K562 (cell line): ENCODE data around the gene GINS1. TPM values are rescaled to one million over a fixed set of nuclear protein-coding genes. Genes with fewer than 3 reads are reported as not detected.

Experiments
- ATAC-seq: fragments of 200-7000 bp; cut with Tn5 transposase; 3 replicates; pipeline ENCODE4 v1.9.1; 2020; ENCODE audit warnings: moderate library complexity
- BruUV-seq: library from RNA; stranded (reverse); fragments of 400-500 nt; replicated peaks from 2 replicates; lab custom pipeline; 2021; lab: Mats Ljungman, UMichigan
- CTCF ChIA-PET: fragments of 300-600 bp; formaldehyde crosslinking; extraction: SDS; loops from one replicate; lab custom pipeline; 2021; ENCODE audit warnings: low intra/inter-chr PET ratio; lab: Yijun Ruan, JAX
- POLR2A ChIA-PET: fragments of 300-600, 350-650 bp; sonication (Branson Sonifier 250); formaldehyde crosslinking; extraction: SDS; loops from one replicate; lab custom pipeline; 2021; ENCODE audit warnings: antibody characterized with exemption, inconsistent platforms; lab: Yijun Ruan, JAX
- DNase-seq, 4 experiments: peaks; one replicate each; pipeline versions ENCODE4 v3.0.0 to v3.0.0-alpha.2; 2011 to 2018; ENCODE audit warnings: low spot score in 3 of 4, mixed read lengths in 3 of 4; ENCODE audit errors: extremely low read depth in 1 of 4
- FAIRE-seq: peaks from 2 replicates; lab custom pipeline; 2011; peaks lifted over from hg19 to GRCh38; lab: Jason Lieb, UNC
- H2AFZ ChIP-seq: 2 replicates; pipeline ENCODE4 v1.6.0; 2011; ENCODE audit warnings: low read depth, low read length, control low read depth, inconsistent platforms
- H3K27ac ChIP-seq: fragments of 200-600 bp; 3 replicates; pipeline ENCODE4 v1.8.0; 2011; ENCODE audit warnings: low read depth, mild to moderate bottlenecking, control low read depth, inconsistent platforms, low read length, moderate library complexity, mixed read lengths; ENCODE audit errors: extremely low read depth
- H3K27me3 ChIP-seq, 2 experiments: fragments of 300-600 bp in 1 of 2; 2 replicates in 1 of 2; 3 replicates in 1 of 2; pipeline versions ENCODE4 v1.6.0 to v1.8.0; 2011; ENCODE audit warnings: inconsistent platforms in 2 of 2, low read length in 2 of 2, mild to moderate bottlenecking in 1 of 2, mixed read lengths in 1 of 2, moderate library complexity in 1 of 2; ENCODE audit not compliant: control insufficient read depth in 2 of 2, insufficient read depth in 2 of 2
- H3K36me3 ChIP-seq: fragments of 300-600 bp; 3 replicates; pipeline ENCODE4 v1.8.0; 2011; ENCODE audit warnings: mild to moderate bottlenecking, low read length, inconsistent platforms; ENCODE audit not compliant: control insufficient read depth, insufficient read depth
- H3K4me1 ChIP-seq, 2 experiments: fragments of 200-600 bp in 1 of 2; replicated peaks in 1 of 2; 2 replicates in 1 of 2; 3 replicates in 1 of 2; pipeline versions ENCODE4 v1.5.1 to v1.8.0; 2011; ENCODE audit warnings: inconsistent platforms in 2 of 2, low read length in 2 of 2, mild to moderate bottlenecking in 1 of 2, mixed read lengths in 1 of 2, moderate library complexity in 1 of 2; ENCODE audit not compliant: control insufficient read depth in 2 of 2, insufficient read depth in 2 of 2
- H3K4me2 ChIP-seq: 2 replicates; pipeline ENCODE4 v1.6.1; 2011; ENCODE audit warnings: low read length, control low read depth, inconsistent platforms, mixed read lengths; ENCODE audit not compliant: insufficient read depth
- H3K4me3 ChIP-seq: fragments of 200-600 bp; sonication (generic), shearing (Covaris generic); 2 replicates; pipeline ENCODE4 v1.5.1; 2016; ENCODE audit warnings: control low read depth, inconsistent platforms
- H3K79me2 ChIP-seq: fragments of 200-600 bp; 3 replicates; pipeline ENCODE4 v1.8.0; 2011; ENCODE audit warnings: low read length, inconsistent platforms; ENCODE audit not compliant: control insufficient read depth, insufficient read depth
- H3K9ac ChIP-seq, 2 experiments: 2 replicates each; pipeline versions ENCODE4 v1.6.0 to v1.6.1; 2011; ENCODE audit warnings: low read depth in 2 of 2, low read length in 2 of 2, control low read depth in 1 of 2, inconsistent platforms in 1 of 2, mild to moderate bottlenecking in 1 of 2, mixed read lengths in 1 of 2; ENCODE audit not compliant: insufficient read depth in 1 of 2
- H3K9me1 ChIP-seq: one replicate; pipeline ENCODE4 v1.6.0; 2011; ENCODE audit warnings: inconsistent platforms, mild to moderate bottlenecking, low read length, moderate library complexity; ENCODE audit not compliant: control insufficient read depth, insufficient read depth
- H3K9me3 ChIP-seq: replicated peaks from 2 replicates; pipeline ENCODE4 v1.5.1; 2011; ENCODE audit warnings: low read depth, low read length, inconsistent platforms; ENCODE audit not compliant: control insufficient read depth, insufficient read depth
- H4K20me1 ChIP-seq: replicated peaks from 2 replicates; pipeline ENCODE4 v1.6.1; 2011; ENCODE audit warnings: low read length, inconsistent platforms, mixed read lengths; ENCODE audit not compliant: control insufficient read depth, insufficient read depth
- ARID1B ChIP-seq: fragments of 450-650 bp; IDR thresholded peaks from 2 replicates; pipeline ENCODE4 v1.6.1; 2016; ENCODE audit warnings: antibody characterized with exemption, mild to moderate bottlenecking, inconsistent platforms
- CBX3 ChIP-seq, 2 experiments: IDR thresholded peaks; 1 replicate in 1 of 2; 2 replicates in 1 of 2; pipeline ENCODE4 v1.6.1; 2012; ENCODE audit warnings: inconsistent platforms in 2 of 2, low read length in 2 of 2, borderline replicate concordance in 1 of 2, control low read depth in 1 of 2
- NFE2L1 ChIP-seq: fragments of 450-650 bp; IDR thresholded peaks from 2 replicates; pipeline ENCODE4 v1.6.1; 2016; ENCODE audit warnings: missing genetic modification characterization, low read depth, mild to moderate bottlenecking, missing compliant biosample characterization, moderate library complexity, borderline replicate concordance
- SRF ChIP-seq, 2 experiments: fragments of 250-450, 450-650 bp in 1 of 2; sonication (Bioruptor Pico) in 1 of 2; sonication (generic) in 1 of 2; formaldehyde crosslinking; IDR thresholded peaks; 2 replicates each; pipeline versions ENCODE4 v1.5.0 to v1.5.1; 2020 to 2022; ENCODE audit warnings: mild to moderate bottlenecking in 1 of 2, missing genetic modification reagents in 1 of 2
- TFE3 ChIP-seq: fragments of 450-650 bp; formaldehyde crosslinking; IDR thresholded peaks from 2 replicates; pipeline ENCODE4 v1.4.0; 2020; ENCODE audit warnings: mild to moderate bottlenecking, mixed read lengths
- ZFX ChIP-seq: sonication (generic); formaldehyde crosslinking; IDR thresholded peaks from 2 replicates; pipeline ENCODE4 v1.8.0; 2022; ENCODE audit warnings: mild to moderate bottlenecking, missing genetic modification reagents, moderate library complexity
- ZNF668 ChIP-seq: fragments of 250-450 bp; sonication (Bioruptor Pico); IDR thresholded peaks from 2 replicates; pipeline ENCODE4 v1.8.0; 2022; ENCODE audit warnings: mild to moderate bottlenecking, inconsistent platforms
- WGBS: fragments of 100-300 bp; shearing (Covaris generic); methylation state at CpG from one replicate; pipeline ENCODE4 v1.1.6; 2016; ENCODE audit warnings: low coverage, mixed read lengths; ENCODE audit not compliant: insufficient coverage; ENCODE audit errors: missing lambda C conversion rate; 5-methylcytosine and 5-hydroxymethylcytosine counted together
- in situ Hi-C: fragments of 300-500 bp; cut with MboI; formaldehyde crosslinking; loops from 4 replicates; pipeline ENCODE4 v1.15.0; 2018; ENCODE audit warnings: inconsistent platforms, mixed read lengths
- intact Hi-C: fragments of 100-400 bp; cut with micrococcal nuclease; formaldehyde crosslinking; loops from 2 replicates; pipeline ENCODE4 v1.14.2; 2022
- polyA plus RNA-seq, 8 experiments: library from polyadenylated mRNA; depleted of rRNA in 4 of 8; stranded (reverse) in 5 of 8; unstranded in 3 of 8; fragments of >200 nt; fragmentation: Nextera tagmentation in 2 of 8; fragmentation: Illumina TruSeq in 1 of 8; extraction: Ambion mirVana in 2 of 8; extraction: Trizol in 1 of 8; gene quantifications; 2 replicates each; pipeline versions ENCODE4 v1.2.1 to v1.2.3, GENCODE V29; 2011 to 2014; ENCODE audit warnings: inconsistent platforms in 1 of 8, missing spikeins in 1 of 8
- total RNA-seq, 7 experiments: library from RNA; depleted of rRNA in 6 of 7; stranded (reverse); fragments of >200 nt in 6 of 7; fragmentation: Illumina TruSeq in 2 of 7; extraction: Trizol in 2 of 7; gene quantifications; 2 replicates each; pipeline versions ENCODE4 v1.2.1 to v1.2.3, GENCODE V29; 2011 to 2021; ENCODE audit warnings: low replicate concordance in 1 of 7

GINS1 gene
- total and polyA plus RNA-seq, 9 of the 15 experiments (the other 6 are each of a cell fraction or from before 2014, with no cell fraction given) = 13.1 to 31.8 (median 24.1) TPM

- Histone ChIP-seq H3K36me3 (peaks cover 68% of the 10 kb centered on the region), H3K27me3 (no peaks in the 10 kb centered on the region), H3K79me2 (no peaks in the 10 kb centered on the region), H3K4me3 (no peak overlapping the region), H3K9me3 (no peaks in the 10 kb centered on the region), H3K27ac (no peak overlapping the region), H4K20me1 (no peaks in the 10 kb centered on the region), H3K4me1 (no peaks in the 10 kb centered on the region), H3K4me2 (no peak overlapping the region), H2AFZ (no peak overlapping the region), H3K9ac (no peak overlapping the region), H3K9me1 (no peaks in the 10 kb centered on the region)
- FAIRE-seq (no peak), DNase-seq (no peak), ATAC-seq (no peak)
- CTCF ChIA-PET = no interaction called here
- no peak for TF ChIP-seq SRF (CRISPR knock-in tag; IDR thresholded peaks at IDR 0.05)
- TF ChIP-seq ZFX = no peak
- no peak for TF ChIP-seq ARID1B
- no peak for TF ChIP-seq TFE3 (CRISPR knock-in tag)
- TF ChIP-seq ZNF668 = no peak
- TF ChIP-seq CBX3 (IDR thresholded peaks at IDR 0.05; ENCODE audit: borderline replicate concordance in 1 of 2, low read length in 2 of 2) = no peak
- TF ChIP-seq NFE2L1 = no peak
- intact Hi-C loops = no loop called here
- in situ Hi-C loops = no loop called here
- WGBS = 53% methylated on average over 1 of the region's 1 CpG
- no TSS peak for BruUV-seq
- POLR2A ChIA-PET = no interaction called here
Observed at GRCh38 chr20:25418776-25419175, 11.3 kb downstream of the GINS1 start.
